ENCODE measurements around the gene ACSM5. TPM values are rescaled to one million over a fixed set of nuclear protein-coding genes. Genes with fewer than 3 reads are reported as not detected.

Gene ACSM5
- total and polyA plus RNA-seq, 4 donors, result 4.2 to 240 (median 156) TPM

DNA sequence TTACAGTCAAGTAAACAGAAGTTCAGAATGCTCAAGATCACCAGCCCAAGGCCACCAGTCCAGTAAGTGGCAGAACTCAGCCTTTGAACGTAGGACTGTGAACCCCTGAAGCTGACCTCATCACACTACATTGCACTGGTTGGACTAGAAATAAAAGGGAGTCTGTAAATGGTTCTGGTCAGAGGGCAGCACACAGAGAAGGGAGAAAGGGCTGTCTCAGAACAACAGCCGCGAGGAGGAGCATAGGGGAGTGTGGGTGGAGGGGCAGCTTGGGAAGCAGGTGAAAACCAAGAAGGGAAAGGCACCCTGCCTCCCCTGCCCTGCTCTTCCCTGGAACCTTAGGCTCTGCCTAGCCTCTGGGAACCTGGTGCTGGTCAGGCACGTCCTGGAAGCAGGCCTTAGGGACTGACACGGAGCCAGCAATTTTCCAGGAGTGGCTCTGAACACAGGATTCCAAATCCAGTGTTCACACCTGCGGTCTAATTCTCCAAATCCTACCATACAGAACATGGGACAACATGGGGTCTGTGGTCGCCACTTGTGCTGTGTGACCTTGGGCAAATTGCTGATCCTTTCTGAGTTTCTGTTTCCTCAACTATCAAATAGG lies 11.8 kb upstream of the ACSM5 start:
- H3K27me3 ChIP-seq (ENCODE audit: control insufficient read depth in 4 of 4, insufficient read depth in 4 of 4, low read length in 3 of 4), result no peaks in the 10 kb centered on the region
- no peak overlapping the region for H3K4me3 ChIP-seq (ENCODE audit: low read depth in 1 of 3, low read length in 3 of 3)
- no peaks in the 10 kb centered on the region for H3K36me3 ChIP-seq (ENCODE audit: control insufficient read depth in 4 of 4, insufficient read depth in 3 of 4, low read depth in 1 of 4, low read length in 3 of 4)
- TF ChIP-seq SP1 (IDR thresholded peaks at IDR 0.05) (no peak), HNF4A (conservative IDR thresholded peaks at IDR 0.05) (peak; percentile 47 to 86), RXRA (IDR thresholded peaks at IDR 0.05) (peak in 1 of 2 donors; percentile 33)
- no peak for DNase-seq (ENCODE audit: low spot score)
- H3K9me3 ChIP-seq (ENCODE audit: control insufficient read depth in 4 of 4, low read length in 3 of 4), result no peaks in the 10 kb centered on the region
- H3K27ac ChIP-seq (ENCODE audit: low read depth in 1 of 2, low read length in 2 of 2), result no peak overlapping the region
- H3K9ac ChIP-seq (ENCODE audit: low read depth in 1 of 2, low read length in 2 of 2), result no peak overlapping the region
- 84% methylated on average over 7 of the region's 7 CpGs for WGBS
- H3K4me1 ChIP-seq (ENCODE audit: control insufficient read depth in 4 of 4, insufficient read depth in 4 of 4, low read length in 3 of 4), result peaks cover 0 to 18% (median 7%) of the 10 kb centered on the region in 4 donors

DNA sequence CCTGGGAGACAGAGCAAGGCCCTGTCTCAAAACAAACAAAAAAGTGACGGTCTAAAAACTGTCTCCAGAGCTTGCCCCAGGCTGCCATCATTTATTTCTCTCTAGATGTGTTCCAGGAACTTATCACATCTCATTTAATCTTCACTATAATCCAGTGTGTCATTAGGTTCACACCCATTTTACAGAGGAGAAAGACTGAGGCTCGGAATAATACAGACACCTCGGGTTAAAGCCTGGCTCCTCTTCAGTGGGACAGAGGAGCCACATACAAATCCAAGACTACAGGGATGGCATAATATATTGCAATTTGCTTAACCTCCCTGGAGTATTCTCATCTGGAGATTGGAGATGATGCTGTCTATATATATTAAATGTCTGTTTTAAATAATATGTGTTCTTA lies 10.7 kb upstream of the ACSM5 start:
- H3K27ac ChIP-seq (ENCODE audit: low read depth in 1 of 2, low read length in 2 of 2), result no peak overlapping the region
- no peak overlapping the region for H3K4me3 ChIP-seq (ENCODE audit: low read depth in 1 of 3, low read length in 3 of 3)
- no peaks in the 10 kb centered on the region for H3K36me3 ChIP-seq (ENCODE audit: control insufficient read depth in 4 of 4, insufficient read depth in 3 of 4, low read depth in 1 of 4, low read length in 3 of 4)
- WGBS, result 91% methylated on average over 3 of the region's 3 CpGs
- no peaks in the 10 kb centered on the region for H3K9me3 ChIP-seq (ENCODE audit: control insufficient read depth in 4 of 4, low read length in 3 of 4)
- no peak for TF ChIP-seq HNF4A (conservative IDR thresholded peaks at IDR 0.05)
- no peak for DNase-seq (ENCODE audit: low spot score)
- H3K27me3 ChIP-seq (ENCODE audit: control insufficient read depth in 4 of 4, insufficient read depth in 4 of 4, low read length in 3 of 4), result no peaks in the 10 kb centered on the region
- H3K4me1 ChIP-seq (ENCODE audit: control insufficient read depth in 4 of 4, insufficient read depth in 4 of 4, low read length in 3 of 4), result peaks cover 0 to 15% (median 7%) of the 10 kb centered on the region in 4 donors
- H3K9ac ChIP-seq (ENCODE audit: low read depth in 1 of 2, low read length in 2 of 2), result no peak overlapping the region

GRCh38 chr16:20399185-20399584 lies 10.1 kb upstream of the ACSM5 start:
- no peak overlapping the region for H3K9ac ChIP-seq (ENCODE audit: low read depth in 1 of 2, low read length in 2 of 2)
- TF ChIP-seq NR2F2 (IDR thresholded peaks at IDR 0.05), result no peak
- TF ChIP-seq RAD21 (IDR thresholded peaks at IDR 0.05), result no peak
- TF ChIP-seq, protein P1, sequence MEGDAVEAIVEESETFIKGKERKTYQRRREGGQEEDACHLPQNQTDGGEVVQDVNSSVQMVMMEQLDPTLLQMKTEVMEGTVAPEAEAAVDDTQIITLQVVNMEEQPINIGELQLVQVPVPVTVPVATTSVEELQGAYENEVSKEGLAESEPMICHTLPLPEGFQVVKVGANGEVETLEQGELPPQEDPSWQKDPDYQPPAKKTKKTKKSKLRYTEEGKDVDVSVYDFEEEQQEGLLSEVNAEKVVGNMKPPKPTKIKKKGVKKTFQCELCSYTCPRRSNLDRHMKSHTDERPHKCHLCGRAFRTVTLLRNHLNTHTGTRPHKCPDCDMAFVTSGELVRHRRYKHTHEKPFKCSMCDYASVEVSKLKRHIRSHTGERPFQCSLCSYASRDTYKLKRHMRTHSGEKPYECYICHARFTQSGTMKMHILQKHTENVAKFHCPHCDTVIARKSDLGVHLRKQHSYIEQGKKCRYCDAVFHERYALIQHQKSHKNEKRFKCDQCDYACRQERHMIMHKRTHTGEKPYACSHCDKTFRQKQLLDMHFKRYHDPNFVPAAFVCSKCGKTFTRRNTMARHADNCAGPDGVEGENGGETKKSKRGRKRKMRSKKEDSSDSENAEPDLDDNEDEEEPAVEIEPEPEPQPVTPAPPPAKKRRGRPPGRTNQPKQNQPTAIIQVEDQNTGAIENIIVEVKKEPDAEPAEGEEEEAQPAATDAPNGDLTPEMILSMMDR (IDR thresholded peaks at IDR 0.05; ENCODE audit: low read depth, low read length, missing input control), result no peak
- TF ChIP-seq, protein P2, sequence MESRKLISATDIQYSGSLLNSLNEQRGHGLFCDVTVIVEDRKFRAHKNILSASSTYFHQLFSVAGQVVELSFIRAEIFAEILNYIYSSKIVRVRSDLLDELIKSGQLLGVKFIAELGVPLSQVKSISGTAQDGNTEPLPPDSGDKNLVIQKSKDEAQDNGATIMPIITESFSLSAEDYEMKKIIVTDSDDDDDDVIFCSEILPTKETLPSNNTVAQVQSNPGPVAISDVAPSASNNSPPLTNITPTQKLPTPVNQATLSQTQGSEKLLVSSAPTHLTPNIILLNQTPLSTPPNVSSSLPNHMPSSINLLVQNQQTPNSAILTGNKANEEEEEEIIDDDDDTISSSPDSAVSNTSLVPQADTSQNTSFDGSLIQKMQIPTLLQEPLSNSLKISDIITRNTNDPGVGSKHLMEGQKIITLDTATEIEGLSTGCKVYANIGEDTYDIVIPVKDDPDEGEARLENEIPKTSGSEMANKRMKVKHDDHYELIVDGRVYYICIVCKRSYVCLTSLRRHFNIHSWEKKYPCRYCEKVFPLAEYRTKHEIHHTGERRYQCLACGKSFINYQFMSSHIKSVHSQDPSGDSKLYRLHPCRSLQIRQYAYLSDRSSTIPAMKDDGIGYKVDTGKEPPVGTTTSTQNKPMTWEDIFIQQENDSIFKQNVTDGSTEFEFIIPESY (IDR thresholded peaks at IDR 0.05), result no peak
- no peak for TF ChIP-seq HNF4A (conservative IDR thresholded peaks at IDR 0.05)
- TF ChIP-seq, protein P3, sequence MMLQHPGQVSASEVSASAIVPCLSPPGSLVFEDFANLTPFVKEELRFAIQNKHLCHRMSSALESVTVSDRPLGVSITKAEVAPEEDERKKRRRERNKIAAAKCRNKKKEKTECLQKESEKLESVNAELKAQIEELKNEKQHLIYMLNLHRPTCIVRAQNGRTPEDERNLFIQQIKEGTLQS (IDR thresholded peaks at IDR 0.05), result no peak
- no peak for TF ChIP-seq YY1 (IDR thresholded peaks at IDR 0.05)
- TF ChIP-seq, protein P4, sequence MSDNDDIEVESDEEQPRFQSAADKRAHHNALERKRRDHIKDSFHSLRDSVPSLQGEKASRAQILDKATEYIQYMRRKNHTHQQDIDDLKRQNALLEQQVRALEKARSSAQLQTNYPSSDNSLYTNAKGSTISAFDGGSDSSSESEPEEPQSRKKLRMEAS (IDR thresholded peaks at IDR 0.05), result no peak
- no peak for TF ChIP-seq RXRA (IDR thresholded peaks at IDR 0.05)
- TF ChIP-seq EGR1 (IDR thresholded peaks at IDR 0.05; ENCODE audit: low read depth in 2 of 2), result no peak
- no peak for TF ChIP-seq GABPA (IDR thresholded peaks at IDR 0.05 in 1 of 2, conservative IDR thresholded peaks at IDR 0.05 in 1 of 2)
- no peak for TF ChIP-seq HNF4G (IDR thresholded peaks at IDR 0.05)
- TF ChIP-seq SP1 (IDR thresholded peaks at IDR 0.05), result no peak
- TF ChIP-seq JUND (IDR thresholded peaks at IDR 0.05), result no peak
- TF ChIP-seq TAF1 (conservative IDR thresholded peaks at IDR 0.05), result no peak
- no peak for TF ChIP-seq FOXA1 (IDR thresholded peaks at IDR 0.05)
- no peak for DNase-seq (ENCODE audit: low spot score)
- no peaks in the 10 kb centered on the region for H3K27me3 ChIP-seq (ENCODE audit: control insufficient read depth in 4 of 4, insufficient read depth in 4 of 4, low read length in 3 of 4)
- no peak overlapping the region for H3K4me3 ChIP-seq (ENCODE audit: low read depth in 1 of 3, low read length in 3 of 3)
- no peaks in the 10 kb centered on the region for H3K36me3 ChIP-seq (ENCODE audit: control insufficient read depth in 4 of 4, insufficient read depth in 3 of 4, low read depth in 1 of 4, low read length in 3 of 4)
- 86% methylated on average over 7 of the region's 7 CpGs for WGBS
- H3K4me1 ChIP-seq (ENCODE audit: control insufficient read depth in 4 of 4, insufficient read depth in 4 of 4, low read length in 3 of 4), result peaks cover 0 to 9% (median 4%) of the 10 kb centered on the region in 4 donors
- no peaks in the 10 kb centered on the region for H3K9me3 ChIP-seq (ENCODE audit: control insufficient read depth in 4 of 4, low read length in 3 of 4)
- no peak overlapping the region for H3K27ac ChIP-seq (ENCODE audit: low read depth in 1 of 2, low read length in 2 of 2)
